BE2C (cell line): ENCODE data around the gene HOXC11.

Experiments
- DNase-seq: peaks from one replicate; pipeline ENCODE4 v3.0.0-alpha.2; 2020
- H3K27me3 ChIP-seq: fragments of 250-450 bp; sonication (Bioruptor Pico); 2 replicates; pipeline ENCODE4 v1.5.1; 2020; ENCODE audit warnings: mild to moderate bottlenecking
- H3K36me3 ChIP-seq: fragments of 250-450 bp; sonication (Bioruptor Pico); 2 replicates; pipeline ENCODE4 v1.5.1; 2020; ENCODE audit warnings: mild to moderate bottlenecking
- H3K4me1 ChIP-seq: fragments of 250-450 bp; sonication (Bioruptor Pico); 2 replicates; pipeline ENCODE4 v1.5.1; 2020
- H3K4me3 ChIP-seq: 2 replicates; pipeline ENCODE4 v1.5.1; 2011; ENCODE audit warnings: low read depth, low read length
- H3K9me3 ChIP-seq: fragments of 250-450 bp; sonication (Bioruptor Pico); 2 replicates; pipeline ENCODE4 v1.5.1; 2020
- TF ChIP-seq, protein P1 (sequence below): IDR thresholded peaks from 2 replicates; pipeline ENCODE4 v1.5.1; 2012; ENCODE audit warnings: mild to moderate bottlenecking, low read depth, low read length

The HOXC11 gene

DNA sequence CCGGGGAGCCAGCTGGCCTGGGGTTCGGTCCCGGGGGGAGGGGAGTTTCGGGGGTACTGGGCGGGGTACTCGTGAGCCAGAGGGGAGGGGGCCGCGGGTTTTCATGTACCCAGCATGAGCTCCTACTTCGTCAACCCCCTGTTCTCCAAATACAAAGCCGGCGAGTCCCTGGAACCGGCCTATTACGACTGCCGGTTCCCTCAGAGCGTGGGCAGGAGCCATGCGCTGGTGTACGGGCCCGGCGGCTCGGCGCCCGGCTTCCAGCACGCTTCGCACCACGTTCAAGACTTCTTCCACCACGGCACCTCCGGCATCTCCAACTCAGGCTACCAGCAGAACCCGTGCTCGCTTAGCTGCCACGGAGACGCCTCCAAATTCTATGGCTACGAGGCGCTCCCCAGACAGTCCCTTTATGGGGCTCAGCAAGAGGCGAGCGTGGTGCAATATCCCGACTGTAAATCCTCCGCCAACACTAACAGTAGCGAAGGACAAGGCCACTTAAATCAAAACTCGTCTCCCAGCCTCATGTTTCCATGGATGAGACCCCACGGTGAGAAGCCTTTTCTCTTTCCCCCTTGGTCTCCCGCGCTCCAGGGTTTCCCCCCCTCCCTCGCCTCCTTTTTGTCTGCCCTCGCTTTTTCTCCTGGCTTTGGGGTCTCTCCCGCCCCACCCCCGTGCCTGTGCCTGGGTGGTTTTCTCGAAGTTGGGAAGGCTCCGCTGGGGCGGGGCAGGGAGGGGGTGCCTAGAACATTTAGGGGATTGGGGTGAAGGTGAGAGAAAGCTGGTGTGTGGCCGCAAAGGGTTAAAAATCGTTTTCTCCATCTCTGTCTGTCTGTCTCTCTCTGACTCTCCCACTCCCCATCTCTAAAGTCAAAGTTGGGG, 36.5 kb downstream of the HOXC11 start:
- TF ChIP-seq, protein P1, sequence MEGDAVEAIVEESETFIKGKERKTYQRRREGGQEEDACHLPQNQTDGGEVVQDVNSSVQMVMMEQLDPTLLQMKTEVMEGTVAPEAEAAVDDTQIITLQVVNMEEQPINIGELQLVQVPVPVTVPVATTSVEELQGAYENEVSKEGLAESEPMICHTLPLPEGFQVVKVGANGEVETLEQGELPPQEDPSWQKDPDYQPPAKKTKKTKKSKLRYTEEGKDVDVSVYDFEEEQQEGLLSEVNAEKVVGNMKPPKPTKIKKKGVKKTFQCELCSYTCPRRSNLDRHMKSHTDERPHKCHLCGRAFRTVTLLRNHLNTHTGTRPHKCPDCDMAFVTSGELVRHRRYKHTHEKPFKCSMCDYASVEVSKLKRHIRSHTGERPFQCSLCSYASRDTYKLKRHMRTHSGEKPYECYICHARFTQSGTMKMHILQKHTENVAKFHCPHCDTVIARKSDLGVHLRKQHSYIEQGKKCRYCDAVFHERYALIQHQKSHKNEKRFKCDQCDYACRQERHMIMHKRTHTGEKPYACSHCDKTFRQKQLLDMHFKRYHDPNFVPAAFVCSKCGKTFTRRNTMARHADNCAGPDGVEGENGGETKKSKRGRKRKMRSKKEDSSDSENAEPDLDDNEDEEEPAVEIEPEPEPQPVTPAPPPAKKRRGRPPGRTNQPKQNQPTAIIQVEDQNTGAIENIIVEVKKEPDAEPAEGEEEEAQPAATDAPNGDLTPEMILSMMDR = no peak
- peaks cover 18% of the 10 kb centered on the region for H3K4me1 ChIP-seq
- no peaks in the 10 kb centered on the region for H3K36me3 ChIP-seq
- DNase-seq = no peak
- no peaks in the 10 kb centered on the region for H3K27me3 ChIP-seq
- H3K9me3 ChIP-seq = no peaks in the 10 kb centered on the region
- peak overlapping the region; percentile 96 for H3K4me3 ChIP-seq

DNA sequence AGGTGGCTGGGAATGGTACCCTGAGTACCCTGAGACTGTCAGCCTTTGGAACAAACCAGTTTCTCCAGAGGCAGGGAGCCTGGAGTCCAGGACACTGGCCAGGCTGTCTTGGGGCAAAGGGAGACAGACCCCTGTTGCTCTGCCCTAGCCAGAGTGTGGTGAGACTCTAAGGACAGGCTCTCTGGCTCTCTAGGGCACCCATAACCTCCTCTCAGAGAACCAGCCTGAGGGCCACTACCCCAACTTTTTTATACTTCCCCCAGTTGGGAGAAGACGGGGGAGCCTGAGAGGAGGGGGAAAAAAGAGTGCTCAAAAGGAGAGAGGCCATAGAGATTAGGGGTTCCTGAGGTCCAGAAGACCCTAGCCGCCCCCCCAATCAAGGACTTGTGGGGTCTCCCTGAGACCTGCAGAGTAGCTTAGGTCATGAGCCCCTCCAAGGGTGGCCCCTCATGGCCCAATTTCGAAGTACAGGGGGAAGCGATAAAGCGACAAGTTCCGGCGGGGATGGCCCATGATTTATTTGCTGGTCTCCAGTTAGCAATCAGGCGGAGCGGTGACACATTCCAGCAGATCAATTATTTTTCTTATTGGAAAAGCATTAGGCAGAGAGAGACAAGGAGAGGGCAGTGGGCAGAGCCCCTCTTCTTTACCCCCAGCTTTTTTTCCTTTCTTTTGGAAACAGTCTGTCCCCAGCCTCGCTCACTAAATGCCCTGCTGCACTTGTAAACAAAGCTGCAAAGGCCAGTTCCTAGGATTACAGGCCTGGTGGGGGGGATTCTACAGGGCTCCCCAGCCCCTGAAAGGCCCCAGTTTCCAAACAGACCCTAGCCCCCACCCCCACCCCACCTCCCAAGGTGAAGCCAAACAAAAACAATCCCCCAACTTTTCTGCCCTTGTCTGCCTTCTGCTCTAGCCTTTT, 37.4 kb downstream of the HOXC11 start:
- H3K9me3 ChIP-seq = no peaks in the 10 kb centered on the region
- H3K36me3 ChIP-seq = no peaks in the 10 kb centered on the region
- TF ChIP-seq, protein P1 = no peak
- H3K4me3 ChIP-seq = peak overlapping the region; percentile 96
- H3K4me1 ChIP-seq = peaks cover 16% of the 10 kb centered on the region
- H3K27me3 ChIP-seq = no peaks in the 10 kb centered on the region
- no peak for DNase-seq

DNA sequence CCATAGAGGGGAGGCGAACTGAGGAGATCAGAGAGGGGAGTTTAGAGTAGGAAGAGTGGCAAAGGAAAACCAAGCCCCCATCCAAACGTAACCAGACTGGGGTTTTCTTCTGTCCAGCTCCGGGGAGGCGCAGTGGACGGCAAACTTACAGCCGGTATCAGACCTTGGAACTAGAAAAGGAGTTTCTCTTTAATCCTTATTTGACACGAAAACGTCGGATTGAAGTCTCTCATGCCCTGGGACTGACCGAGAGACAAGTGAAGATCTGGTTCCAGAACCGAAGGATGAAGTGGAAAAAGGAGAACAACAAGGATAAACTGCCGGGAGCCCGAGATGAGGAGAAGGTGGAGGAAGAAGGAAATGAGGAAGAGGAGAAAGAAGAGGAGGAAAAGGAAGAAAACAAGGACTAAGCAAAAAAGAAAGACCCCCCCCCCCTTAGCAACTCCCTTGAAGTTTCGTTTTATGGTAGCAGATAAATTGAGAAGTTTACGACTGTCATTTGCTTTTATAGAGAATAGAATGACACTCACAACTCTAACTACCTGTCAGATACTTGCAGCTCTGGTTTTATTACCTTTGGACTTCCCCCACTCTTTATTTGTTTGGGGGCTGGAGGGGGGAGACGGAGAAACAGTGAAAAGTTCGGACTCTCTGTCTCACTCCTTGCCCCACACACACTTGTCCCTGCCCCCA, 38.2 kb downstream of the HOXC11 start:
- DNase-seq = no peak
- TF ChIP-seq, protein P1 = no peak
- Histone ChIP-seq H3K27me3 (no peaks in the 10 kb centered on the region), H3K9me3 (no peaks in the 10 kb centered on the region), H3K4me1 (peaks cover 19% of the 10 kb centered on the region), H3K4me3 (peak overlapping the region; percentile 96; the same call in 1 of the 2 replicates), H3K36me3 (no peaks in the 10 kb centered on the region)

DNA sequence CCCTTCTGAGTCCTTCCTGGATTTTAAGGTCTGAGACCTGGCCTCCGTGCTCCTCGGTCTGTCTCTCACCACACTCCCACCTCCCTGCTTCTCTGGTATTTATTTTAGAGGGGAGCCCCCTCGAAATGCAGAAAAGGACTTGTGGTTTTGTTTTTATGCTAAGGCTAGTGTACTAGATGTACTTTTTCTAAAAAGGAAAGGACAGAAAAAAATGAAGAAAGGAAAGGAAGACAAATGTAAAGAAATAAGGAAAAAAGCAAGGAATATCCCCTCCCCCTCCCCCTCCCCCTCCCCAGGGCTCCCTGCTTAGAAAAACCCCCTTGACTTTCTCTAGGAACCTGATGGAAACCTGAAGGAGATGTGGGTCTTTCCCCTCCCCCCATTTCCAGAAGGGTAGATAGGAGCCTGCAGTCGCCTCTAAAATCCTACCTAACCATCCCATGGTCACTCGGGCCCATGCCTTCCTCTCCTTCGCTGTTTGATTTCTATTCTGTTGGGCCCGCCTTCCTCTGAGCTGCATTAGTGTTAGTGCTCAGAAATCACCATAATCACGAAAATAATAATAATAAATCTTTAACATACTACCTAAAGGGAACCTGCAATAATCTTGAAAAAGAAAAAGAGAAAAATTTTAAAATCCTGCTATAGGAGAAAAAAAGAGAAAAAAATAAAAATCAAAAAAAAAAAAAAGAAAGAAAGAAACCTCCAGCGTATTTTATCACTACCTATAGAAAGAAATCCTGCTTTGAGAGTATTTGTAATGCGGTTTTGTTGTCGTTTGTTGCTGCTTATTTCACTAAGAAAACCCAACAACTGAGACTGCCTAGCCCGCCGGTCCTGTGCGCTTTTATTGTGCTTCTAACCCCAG, 39.0 kb downstream of the HOXC11 start:
- no peak for DNase-seq
- Histone ChIP-seq H3K9me3 (no peaks in the 10 kb centered on the region), H3K36me3 (no peaks in the 10 kb centered on the region), H3K4me3 (no peak overlapping the region), H3K4me1 (peaks cover 17% of the 10 kb centered on the region), H3K27me3 (no peaks in the 10 kb centered on the region)
- TF ChIP-seq, protein P1 = no peak

DNA sequence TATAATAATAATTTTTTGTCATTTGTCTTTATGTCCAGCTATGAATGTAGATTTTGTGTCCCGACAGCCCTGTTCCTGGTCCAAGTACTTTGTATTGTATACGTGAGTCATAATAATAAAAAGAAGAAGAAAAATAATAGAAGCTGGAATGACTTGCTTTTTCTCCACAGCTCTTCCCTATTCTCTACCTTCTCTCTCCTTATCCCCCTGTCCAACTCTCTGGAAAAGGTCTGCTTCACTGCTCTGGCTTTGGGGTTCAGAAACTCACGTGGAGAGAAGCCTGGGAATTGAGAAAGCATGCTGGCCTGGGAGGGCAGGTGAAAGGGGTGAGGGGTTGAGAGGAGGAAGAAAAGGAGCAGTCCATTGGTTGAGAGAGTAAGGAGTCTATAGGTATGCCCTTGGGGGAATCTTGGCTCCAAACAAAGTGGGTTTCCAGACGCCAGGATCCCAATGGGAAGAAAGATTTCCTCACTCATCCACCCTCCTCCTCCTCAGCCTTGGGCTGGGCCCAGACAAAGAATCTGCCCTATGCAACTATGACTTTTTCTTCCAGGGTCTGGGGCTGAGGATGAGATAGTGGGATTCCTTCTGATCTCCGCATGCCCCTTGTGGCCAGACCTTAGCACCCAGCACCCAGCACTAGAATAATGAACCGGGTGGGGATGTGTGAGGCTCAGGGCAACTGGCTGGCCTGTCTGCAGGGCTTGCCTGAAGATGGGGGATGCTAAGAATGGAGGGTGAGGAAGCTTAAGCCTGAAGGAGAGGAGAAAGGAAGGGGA, 39.9 kb downstream of the HOXC11 start:
- H3K4me1 ChIP-seq = peaks cover 14% of the 10 kb centered on the region
- no peak overlapping the region for H3K4me3 ChIP-seq
- no peaks in the 10 kb centered on the region for H3K9me3 ChIP-seq
- H3K27me3 ChIP-seq = no peaks in the 10 kb centered on the region
- TF ChIP-seq, protein P1 = peak; percentile 41
- H3K36me3 ChIP-seq = no peaks in the 10 kb centered on the region
- no peak for DNase-seq
